ENCODE measurements around the gene DIP2C.

DIP2C gene

DNA sequence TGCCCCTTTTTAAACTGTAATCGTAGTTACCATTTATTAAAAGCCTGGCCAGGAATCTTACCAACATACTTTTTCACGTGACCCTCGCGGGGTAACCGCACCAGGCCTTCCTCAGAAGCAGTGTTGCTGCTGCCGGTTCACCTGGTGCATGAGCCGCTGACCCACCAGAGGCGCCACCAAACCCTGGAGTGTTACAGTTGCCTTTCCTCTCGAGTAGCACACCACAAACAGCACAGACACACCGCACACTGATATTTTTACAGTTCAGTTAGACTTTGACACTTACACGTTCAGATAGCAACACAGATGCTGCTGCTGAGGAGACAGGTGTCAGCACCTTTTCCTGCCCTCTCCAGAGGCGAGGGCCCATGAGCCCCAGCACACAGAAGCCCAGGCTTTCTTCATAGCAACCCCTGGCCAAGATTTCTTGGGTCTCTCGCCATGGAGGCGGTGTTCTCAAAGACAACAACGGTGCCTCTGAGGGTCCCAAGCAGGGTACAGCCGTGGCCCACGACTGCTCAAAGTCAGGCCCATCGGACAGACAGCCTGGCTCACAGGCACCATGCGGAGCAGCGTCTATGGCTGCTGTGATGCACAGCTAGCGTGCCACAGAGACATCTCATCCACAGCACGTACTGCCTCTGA lies 123.1 kb downstream of the DIP2C start:
- DNase-seq = no peak

DNA sequence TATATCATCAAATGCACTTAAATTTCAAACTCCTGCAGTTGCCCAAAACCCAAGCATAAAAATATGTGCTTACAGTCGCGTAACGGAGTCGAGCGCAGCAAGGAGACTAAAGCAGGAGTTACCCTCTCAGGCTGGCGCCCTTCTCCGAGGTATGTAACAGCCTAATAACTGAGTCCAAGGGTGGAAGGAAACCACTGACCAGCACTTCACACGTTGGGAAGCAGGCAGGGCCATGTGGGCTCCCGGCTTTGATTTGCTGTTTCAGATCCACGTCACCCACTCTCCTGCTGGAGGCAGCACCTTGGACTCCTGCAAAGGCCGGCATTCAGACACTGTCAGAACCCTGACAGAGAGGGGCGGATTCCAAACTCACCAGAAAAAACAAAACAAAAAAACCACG lies 123.8 kb downstream of the DIP2C start:
- DNase-seq = no peak

DNA sequence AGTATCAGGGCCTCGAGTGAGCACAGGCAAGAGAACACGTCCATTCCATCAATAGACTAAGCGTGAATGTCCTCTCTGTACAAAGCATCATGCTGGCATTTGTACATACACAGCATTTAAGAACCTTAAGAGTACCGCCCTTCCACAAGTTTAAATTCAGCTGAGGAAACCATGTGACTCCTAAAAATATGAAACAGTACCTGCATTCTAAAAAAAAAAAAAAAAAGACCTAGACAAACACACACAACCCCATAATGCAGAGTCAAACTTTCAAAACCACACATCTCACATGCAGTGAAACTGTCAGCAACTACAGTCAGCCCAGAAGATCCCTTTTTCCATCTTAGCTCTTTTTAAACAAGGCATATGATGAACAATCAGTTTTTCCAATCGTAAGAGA lies 124.3 kb downstream of the DIP2C start:
- no peak for DNase-seq

DNA sequence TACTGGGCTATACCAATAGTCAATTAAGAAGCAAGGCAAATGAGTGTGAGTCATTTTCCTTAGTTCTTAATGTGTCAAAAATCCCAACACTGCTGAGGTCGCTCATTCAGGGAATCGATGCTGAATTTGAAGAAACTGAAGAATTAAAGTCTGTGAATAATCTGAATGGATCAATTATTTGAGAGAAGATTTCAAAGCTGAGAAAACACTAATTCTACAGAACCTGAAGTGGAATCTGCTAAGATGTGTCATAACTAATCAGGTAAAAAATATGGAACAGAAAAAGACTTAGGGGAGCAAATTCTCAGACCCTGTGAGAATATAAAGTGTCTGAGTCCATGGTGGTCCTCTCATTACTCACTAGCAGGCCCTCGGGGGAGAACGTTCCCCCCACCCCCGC lies 125.6 kb downstream of the DIP2C start:
- DNase-seq = no peak

DNA sequence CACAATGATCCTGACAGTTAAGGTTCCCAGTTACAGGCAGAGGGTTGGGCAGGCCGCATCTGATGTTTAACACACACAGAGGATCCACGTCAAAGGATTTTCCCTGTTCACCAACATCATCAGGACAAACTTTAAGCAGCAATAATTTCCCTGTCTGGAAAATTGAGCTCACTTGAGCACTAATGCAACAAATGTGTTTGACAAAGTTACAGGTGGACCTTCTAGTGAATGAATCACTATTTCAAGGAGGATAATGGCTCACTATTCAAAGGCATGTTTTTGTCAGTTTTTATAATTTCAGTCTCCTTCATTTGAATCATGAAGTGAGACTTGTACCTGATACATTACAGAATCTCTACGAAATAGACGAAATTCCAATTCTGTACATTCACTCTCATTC lies 127.3 kb downstream of the DIP2C start:
- no peak for DNase-seq

DNA sequence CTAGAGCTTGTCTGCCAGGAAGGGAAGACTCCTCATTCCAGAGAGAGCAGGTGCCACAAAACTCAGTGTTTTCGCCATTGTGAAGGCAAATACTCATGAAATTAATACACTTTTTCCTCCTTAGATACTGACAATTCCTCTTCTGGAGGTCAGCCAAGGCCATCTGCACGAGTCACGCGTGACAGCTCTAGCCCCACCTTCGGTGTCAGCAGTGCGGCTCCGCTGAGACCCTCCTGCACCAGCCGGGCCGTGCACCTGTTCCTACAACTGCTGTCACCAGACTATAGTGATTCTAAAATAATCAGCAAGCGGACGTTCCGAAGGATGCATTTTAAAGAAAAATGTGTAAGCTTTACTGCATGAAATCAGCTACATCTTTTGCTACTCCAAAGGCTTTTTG lies 127.7 kb downstream of the DIP2C start:
- no peak for DNase-seq

DNA sequence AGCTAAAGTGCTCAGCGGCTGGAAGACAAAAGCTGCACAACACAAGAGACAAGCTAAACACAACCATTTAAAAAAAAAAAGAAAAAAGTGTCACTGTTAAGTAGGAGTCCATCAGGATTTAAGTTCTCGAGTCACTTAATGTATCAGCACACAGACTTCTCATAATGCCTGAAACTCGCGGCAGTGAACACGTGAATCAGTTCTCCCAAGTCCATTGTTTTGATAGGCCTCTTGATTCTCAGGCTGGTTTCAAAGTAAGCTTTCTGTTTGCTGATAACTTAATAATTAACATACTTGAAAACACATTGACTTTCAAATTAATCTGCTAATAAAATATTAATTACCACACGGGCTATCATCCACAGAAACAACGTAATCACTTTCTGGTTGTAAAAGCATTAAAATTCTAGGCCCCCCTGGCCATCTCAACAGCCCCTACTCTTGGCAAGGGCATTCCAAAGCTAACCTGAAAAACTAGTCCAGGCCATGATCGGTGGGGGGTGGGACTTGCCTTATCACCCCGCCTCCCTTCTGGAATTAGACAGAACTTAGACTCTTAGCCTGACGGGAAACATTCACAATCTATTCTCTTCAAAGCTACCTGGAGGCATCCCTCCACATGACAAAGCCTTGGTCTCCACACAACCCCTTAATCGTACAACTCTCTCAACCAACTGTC lies 129.0 kb downstream of the DIP2C start:
- no peak for DNase-seq

DNA sequence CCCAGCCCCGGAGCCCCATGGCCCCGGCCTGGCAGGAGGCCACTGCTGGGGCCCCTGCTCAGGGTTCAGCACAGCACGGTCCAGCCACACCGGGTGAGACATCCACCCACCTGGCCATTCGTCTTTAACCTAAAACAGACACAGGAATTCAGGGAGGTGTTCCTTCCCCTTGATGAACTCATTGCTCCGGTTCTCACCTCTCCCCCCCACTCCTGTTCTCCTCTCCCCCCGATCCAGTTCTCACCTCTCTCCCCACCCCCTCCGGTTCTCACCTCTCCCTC lies 129.8 kb downstream of the DIP2C start:
- no peak for DNase-seq

DNA sequence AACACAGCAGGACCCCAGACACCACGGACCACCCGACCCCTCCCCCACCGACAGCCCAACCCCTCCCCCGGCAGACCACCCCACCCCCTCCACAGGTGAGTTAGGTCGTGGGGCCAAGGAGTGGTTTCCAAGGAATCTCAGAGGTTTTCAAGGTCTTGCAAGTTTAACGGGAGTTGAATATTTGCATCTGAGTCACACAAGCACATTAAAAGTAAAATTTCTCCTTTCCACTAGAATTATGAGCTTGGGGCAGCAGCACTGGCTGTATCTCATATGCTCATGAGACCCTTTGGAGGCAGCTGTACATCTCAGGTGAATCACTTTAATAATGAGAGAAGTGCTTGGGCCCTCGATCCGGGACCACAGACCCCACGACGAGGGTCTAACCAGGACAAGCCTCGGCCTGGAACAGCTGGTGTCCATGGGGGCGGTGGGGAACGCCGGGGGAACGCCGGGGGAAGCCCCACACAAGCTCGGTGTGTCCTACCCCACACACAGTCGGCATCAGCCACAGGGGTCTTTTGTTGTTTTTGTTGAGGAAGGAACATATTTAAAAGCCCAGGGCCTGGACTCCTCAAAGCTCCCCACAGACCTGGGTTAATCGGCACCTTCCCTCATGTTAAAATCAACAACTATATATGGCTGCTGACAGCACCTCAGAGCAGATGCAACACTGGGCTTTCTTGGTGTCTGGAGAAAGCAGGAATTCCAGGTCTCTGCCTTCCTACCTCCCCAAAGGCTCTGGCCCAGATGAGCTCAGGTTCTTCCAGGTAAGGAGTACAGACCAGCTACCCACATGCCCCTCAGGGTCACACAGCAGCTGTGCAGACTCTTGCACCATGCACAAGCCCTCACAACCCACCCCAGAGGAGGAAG lies 130.3 kb downstream of the DIP2C start:
- DNase-seq = no peak

DNA sequence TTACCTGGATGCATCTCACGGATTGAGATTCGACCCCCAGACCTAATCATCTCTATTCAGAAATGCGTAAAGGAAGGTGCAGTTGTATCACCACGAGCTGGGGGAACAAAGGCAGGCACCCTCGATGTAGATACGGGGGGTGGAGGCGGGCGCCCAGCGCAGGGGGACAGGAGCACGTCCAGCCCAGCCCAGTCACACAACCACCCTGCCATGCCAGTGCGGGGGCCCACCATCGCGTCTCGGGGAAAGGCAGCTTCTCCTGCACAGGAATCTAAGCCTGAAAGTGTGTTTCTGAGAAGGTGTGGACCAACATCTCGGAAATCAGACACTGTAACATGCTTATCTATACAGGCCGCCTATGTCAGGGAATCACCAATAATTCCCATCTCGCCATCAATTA lies 131.1 kb downstream of the DIP2C start:
- no peak for DNase-seq

DNA sequence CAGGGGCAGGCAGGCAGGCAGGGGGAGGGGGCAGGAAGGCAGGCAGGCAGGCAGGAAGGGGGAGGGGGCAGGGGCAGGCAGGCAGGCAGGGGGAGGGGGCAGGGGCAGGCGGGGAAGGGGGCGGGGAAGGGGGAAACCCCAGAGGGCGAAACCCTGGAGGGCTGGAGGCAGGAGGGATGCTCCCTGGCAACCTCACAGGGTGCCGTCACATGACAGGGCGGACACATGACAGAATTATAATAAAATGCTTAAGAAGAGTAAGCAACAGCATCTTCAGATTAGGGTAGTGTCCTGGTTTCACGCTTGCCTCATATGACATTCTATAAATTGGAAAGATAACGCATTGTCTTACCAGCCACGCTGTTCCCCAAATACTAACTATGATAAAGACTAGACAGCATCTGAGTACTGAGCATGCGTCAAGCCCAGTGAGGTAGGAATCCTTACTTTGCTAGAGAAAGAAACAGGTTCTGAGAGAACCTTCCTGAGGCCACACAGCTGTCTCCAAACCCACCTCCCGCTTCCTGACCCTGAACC lies 131.6 kb downstream of the DIP2C start:
- no peak for DNase-seq

DNA sequence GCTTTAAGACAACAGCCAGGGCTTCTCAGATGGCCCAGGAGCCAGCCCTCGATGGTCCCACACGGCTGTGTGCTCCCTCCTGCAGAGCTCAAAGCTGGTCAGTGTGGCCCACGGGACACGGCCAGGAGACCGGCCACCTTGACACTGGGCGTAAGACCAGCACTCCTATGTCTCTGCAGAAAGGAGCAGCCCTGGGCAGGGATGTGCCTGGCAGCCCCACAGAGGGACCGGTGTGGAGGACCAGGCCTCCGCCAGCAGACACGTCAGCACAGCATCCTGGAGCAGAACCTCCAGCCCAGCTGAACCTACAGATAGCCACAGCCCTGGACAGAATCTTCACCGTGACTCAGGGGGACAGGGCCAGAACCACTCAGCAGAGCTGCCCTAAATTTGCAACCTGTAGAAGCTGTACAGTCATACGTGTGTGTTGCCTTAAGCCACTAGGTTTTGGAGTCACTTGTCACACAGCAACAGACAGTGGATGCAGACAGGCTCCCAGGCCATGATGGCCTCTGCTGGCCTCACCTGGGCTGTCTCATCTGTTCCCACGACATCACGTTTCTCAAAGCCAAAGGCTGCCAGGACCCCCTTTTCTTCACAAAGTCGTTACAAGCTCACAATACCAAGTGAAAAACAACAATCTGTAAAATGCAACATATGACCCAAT lies 132.4 kb downstream of the DIP2C start:
- DNase-seq = no peak

DNA sequence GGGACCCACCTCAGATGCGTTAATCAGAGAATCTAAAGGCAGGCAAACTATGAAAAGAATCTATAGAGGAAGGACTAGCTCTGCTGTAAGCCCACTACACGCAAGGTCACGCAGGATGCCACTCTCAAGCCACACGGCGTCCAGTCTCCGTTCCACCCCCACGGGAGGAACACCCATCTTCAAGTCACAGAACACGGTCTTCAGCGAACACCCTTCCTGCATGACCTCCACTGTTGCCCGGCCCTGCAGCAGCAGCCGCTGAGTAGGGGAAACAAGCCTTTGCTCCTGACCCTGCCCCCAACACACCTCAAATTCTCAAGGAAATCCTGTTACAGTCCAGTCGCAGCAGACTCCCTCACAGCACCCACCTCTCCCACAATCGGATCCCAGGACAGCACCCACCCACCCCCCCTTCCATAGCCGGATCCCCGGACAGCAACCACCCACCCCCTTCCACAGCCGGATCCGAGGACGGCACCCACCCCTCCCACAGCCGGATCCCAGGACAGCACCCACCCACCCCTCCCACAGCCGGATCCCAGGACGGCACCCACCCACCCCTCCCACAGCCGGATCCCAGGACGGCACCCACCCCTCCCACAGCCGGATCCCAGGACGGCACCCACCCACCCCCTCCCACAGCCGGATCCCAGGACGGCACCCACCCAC lies 133.7 kb downstream of the DIP2C start:
- no peak for DNase-seq

DNA sequence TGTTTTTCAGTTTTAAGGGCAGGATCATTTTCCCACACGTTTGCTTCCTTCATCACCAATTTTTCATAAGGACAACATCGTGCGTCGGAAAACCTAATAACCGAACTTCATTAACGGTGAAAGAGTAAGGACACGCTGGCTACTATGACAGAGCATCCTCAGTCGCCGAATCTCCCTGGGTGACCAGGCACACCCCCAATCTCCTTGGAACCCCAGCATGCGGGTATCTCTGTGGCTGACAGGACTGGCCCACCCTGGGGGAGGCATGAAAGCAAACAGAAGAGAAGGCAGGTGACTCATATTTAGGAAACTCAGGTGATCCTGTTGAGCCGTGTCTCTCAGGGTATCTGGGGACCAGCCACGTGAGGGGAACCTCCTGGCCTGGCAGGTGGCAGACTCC lies 134.2 kb downstream of the DIP2C start:
- DNase-seq = no peak

DNA sequence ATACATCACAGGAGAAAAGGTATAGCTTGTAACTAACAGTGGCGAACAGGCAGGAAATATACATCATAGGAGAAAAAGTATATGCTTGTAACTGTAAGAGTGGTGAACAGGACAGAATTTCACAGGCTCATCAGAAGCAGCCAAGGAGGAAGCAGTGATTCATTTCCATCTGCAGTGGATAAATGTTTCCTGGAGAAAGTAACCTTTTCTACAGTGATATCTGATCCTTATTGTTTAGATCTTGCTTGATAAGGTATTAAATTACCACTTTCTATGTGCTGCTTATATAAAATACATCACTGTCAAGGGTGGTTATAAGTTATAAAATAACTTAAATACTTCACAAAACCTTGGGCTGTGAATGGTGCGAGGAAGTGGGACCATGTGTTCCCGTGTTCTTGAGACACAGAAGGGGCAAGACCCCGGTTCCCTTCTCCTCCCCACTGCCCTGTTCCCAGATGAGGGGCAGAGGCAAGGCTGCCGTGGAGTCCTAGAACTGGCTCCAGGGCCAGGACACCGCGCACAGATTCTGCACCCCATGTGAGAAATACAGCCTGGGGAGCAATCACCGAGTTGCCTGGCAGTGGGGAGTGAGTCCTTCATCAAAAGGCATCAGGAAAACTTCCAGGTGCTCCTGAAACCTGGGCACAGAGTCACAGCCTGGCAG lies 135.2 kb downstream of the DIP2C start:
- DNase-seq = no peak

DNA sequence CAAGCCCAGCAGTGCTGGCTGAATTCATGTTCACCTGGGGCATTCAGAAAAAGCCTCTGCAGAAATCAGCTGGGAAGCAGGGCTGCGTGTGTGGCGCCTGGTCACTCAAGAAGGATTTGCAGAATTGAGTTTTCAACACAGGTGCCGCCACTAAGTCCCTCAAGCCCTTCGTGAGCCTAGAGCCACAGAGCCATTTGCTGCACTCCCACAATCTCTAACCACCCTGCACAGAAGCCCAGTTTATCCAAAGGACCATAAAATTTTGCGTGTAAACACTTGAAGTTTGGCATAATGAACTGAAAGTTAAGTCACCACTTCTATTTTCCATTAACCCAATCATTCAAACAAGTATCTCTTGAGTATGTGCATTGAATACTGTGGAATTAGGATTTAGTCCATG lies 136.2 kb downstream of the DIP2C start:
- DNase-seq = no peak

DNA sequence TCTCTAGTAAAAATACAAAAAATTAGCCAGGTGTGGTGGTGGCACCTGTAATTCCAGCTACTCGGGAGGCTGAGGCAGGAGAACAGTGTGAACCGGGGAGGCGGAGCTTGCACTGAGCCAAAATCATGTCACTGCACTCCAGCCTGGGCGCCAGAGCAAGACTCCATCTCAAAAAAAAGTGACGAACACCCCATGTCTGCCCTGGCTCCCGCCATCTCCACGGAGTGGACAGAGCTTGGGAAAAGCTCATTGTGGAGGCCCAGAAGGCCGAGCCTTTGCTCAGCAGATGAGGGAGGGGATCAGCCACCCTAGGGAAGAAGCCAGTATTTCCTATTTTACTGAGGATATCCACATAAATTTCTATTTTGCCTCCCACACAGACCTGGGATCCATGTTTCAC lies 136.8 kb downstream of the DIP2C start:
- DNase-seq = no peak

DNA sequence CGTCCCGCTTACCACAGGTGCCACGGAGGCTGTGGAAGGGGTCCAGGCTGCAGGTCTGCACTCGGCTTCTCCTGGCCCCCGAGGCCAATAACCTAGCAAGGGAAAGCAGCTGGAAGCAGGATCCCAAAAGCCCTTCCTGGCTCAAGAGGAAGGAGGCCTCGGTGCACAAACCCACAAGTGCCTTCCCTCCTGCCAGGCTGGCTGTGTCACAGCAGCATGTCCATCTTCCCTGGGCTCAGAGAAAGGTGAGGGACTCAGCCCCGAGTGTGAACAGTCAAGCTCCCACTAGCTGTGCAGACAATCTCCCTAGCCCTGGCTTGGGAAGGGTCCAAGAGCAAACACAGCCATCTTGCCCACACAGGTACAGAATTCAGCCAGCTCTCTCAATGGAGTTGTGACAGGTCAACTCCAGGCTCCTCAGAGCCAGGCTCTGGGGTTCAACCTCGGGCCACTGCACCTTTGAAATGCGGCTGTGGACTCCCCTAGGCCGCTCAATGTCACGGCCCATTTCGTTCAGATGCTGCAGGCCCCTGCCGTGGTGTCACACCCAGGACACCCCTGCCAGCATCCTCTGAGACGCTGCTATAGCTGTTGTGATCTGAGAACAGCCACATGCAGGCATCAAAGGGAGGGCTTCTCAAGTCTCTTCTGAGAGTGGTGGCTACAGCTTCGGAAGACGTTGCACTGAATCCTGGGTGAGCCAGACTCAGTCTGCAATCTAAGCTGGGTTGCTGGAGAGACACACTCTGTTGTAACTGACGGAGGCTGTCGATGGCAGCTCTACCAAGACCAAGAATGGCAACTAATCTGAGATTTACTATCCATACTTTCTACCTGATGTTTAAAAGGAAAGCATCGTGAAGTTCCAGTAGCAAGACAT lies 137.9 kb downstream of the DIP2C start:
- DNase-seq = no peak

DNA sequence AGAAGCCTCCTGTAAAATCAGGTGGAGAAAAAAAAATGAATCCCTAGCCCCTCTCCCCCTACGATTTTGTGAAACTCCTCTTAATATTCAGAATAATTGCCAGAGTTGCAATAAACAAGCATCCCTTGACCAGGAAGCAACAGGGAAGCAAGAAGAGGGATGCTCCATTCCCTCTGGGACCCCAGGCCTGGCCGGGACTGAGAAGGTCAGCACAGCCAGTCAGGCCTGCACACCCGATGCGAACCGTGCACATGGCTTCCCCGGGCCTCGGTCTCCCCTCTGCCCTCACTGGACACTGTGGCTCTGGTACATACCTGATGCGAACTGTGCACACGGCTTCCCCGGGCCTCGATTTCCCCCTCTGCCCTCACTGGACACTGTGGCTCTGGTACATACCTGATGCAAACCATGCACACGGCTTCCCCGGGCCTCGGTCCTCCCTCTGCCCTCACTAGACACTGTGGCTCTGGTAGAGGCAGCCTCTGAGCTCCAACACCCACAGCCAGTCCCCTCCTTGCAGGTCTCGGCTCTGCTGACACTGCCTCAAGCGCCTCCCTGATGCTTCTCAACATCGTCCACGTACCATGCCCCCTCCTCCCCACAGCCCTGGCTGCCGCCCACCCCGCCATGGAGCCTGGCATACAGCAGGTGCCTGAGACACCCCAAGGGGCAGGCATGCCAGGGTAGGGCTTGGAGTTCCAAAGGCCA lies 138.6 kb downstream of the DIP2C start:
- no peak for DNase-seq

DNA sequence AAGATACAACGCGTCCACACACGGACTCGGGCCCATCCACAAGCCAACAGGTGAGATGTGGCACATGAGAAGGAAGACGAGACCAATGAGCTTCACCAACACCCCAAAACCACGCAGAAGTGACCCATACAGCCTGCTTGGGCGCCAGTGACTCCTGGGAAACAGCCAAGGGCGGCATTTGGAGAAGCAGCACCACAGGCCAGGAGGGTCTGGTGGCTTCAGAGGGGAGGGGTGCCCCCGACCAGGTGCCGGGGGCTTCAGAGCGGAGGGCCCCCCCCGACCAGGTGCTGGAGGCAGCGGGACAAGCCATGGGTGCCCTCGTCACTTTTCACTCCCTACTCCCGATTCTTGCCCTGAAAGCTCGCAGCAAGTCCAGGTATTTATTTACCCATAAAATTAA lies 140.1 kb downstream of the DIP2C start:
- no peak for DNase-seq

All from activated CD8-positive, alpha-beta memory T cell treated with anti-CD3 and anti-CD28 coated beads for 24 hours (primary cell).